B cell (primary cell): ENCODE measurements around the gene AEBP2. TPM values are rescaled to one million over a fixed set of nuclear protein-coding genes. Genes with fewer than 3 reads are reported as not detected.

Experiments
- ATAC-seq: fragments of 200-7000 bp; cut with Tn5 transposase; one replicate; pipeline ENCODE4 v1.10.0; 2021; ENCODE audit warnings: low read depth, mild to moderate bottlenecking, moderate number of reproducible peaks, moderate library complexity
- CTCF ChIA-PET: fragments of 350-600 bp; sonication (Branson Sonifier 250); formaldehyde crosslinking; loops from one replicate; lab custom pipeline; 2021; ENCODE audit warnings: antibody characterized with exemption, inconsistent platforms; lab: Charles Lee
- POLR2A ChIA-PET: fragments of 350-600 bp; sonication (Branson Sonifier 250); formaldehyde crosslinking; loops from one replicate; lab custom pipeline; 2021; ENCODE audit warnings: antibody characterized with exemption; lab: Charles Lee
- DNase-seq: peaks from one replicate; pipeline ENCODE4 v3.0.0; 2013
- H2AFZ ChIP-seq: 2 replicates; pipeline ENCODE4 v1.6.1; 2012; ENCODE audit warnings: mild to moderate bottlenecking, low read depth, low read length; ENCODE audit not compliant: insufficient read depth, poor library complexity, severe bottlenecking
- H3K27ac ChIP-seq, 2 donors: 1 replicate in 1 of 2; 2 replicates in 1 of 2; pipeline ENCODE4 v1.5.1; 2012 to 2013; ENCODE audit warnings: low read length in 2 of 2, mild to moderate bottlenecking in 2 of 2, moderate library complexity in 1 of 2
- H3K27me3 ChIP-seq, 4 experiments: fragments of 200-600 bp in 1 of 4; sonication (generic) in 1 of 4; replicated peaks in 1 of 4; 1 replicate in 2 of 4; 2 replicates in 2 of 4; pipeline versions ENCODE4 v1.6.1 to v1.7.0; 2013 to 2016; ENCODE audit warnings: low read length in 3 of 4, mild to moderate bottlenecking in 2 of 4, mixed read lengths in 1 of 4, moderate library complexity in 1 of 4; ENCODE audit not compliant: insufficient read depth in 4 of 4, control insufficient read depth in 3 of 4; ENCODE audit errors: control extremely low read depth in 1 of 4
- H3K36me3 ChIP-seq, 2 experiments: replicated peaks in 1 of 2; 1 replicate in 1 of 2; 2 replicates in 1 of 2; pipeline versions ENCODE4 v1.6.1 to v1.7.1; 2013; ENCODE audit warnings: low read length in 1 of 2; ENCODE audit not compliant: insufficient read depth in 2 of 2, control insufficient read depth in 1 of 2; ENCODE audit errors: control extremely low read depth in 1 of 2, extremely low read depth in 1 of 2
- H3K4me1 ChIP-seq, 2 donors: fragments of 200-600 bp in 1 of 2; sonication (generic) in 1 of 2; 1 replicate in 1 of 2; 2 replicates in 1 of 2; pipeline versions ENCODE4 v1.5.1 to v1.6.1; 2013 to 2017; ENCODE audit warnings: low read length in 2 of 2; ENCODE audit not compliant: control insufficient read depth in 2 of 2, insufficient read depth in 2 of 2
- H3K4me2 ChIP-seq: replicated peaks from 2 replicates; pipeline ENCODE3; 2012; ENCODE audit warnings: mild to moderate bottlenecking, low read depth, low read length; ENCODE audit not compliant: poor library complexity, severe bottlenecking
- H3K4me3 ChIP-seq, 5 experiments: fragments of 200-600 bp in 1 of 5; sonication (generic) in 1 of 5; 1 replicate in 3 of 5; 2 replicates in 2 of 5; pipeline versions ENCODE4 v1.5.1 to v1.7.0; 2011 to 2016; ENCODE audit warnings: low read length in 4 of 5, mild to moderate bottlenecking in 4 of 5, low read depth in 2 of 5, control low read depth in 1 of 5, moderate library complexity in 1 of 5; ENCODE audit not compliant: insufficient read depth in 1 of 5; ENCODE audit errors: control extremely low read depth in 1 of 5, extremely low read depth in 1 of 5
- H3K79me2 ChIP-seq: fragments of 200-600 bp; sonication (generic); one replicate; pipeline ENCODE4 v1.6.0; 2016; ENCODE audit warnings: low read length; ENCODE audit not compliant: control insufficient read depth, insufficient read depth
- H3K9ac ChIP-seq: fragments of 200-600 bp; sonication (generic); 2 replicates; pipeline ENCODE4 v1.6.1; 2017; ENCODE audit warnings: mild to moderate bottlenecking, low read length, moderate library complexity
- H3K9me3 ChIP-seq, 3 donors: one replicate each; pipeline versions ENCODE4 v1.6.1 to v1.7.1; 2013; ENCODE audit warnings: low read length in 2 of 3; ENCODE audit not compliant: control insufficient read depth in 2 of 3, insufficient read depth in 1 of 3; ENCODE audit errors: control extremely low read depth in 1 of 3
- H4K20me1 ChIP-seq: 2 replicates; pipeline ENCODE4 v1.6.0; 2012; ENCODE audit warnings: mild to moderate bottlenecking, low read length; ENCODE audit not compliant: insufficient read depth, control insufficient read depth, poor library complexity, severe bottlenecking
- H3K27ac Mint-ChIP-seq: one replicate; pipeline ENCODE4 v1.8.0; 2021; ENCODE audit warnings: mixed read lengths
- H3K27me3 Mint-ChIP-seq: one replicate; pipeline ENCODE4 v1.8.0; 2021; ENCODE audit warnings: mixed read lengths
- H3K4me1 Mint-ChIP-seq: one replicate; pipeline ENCODE4 v1.8.0; 2021; ENCODE audit warnings: mixed read lengths
- H3K4me3 Mint-ChIP-seq: one replicate; pipeline ENCODE4 v1.8.0; 2021; ENCODE audit warnings: mixed read lengths
- H3K9me3 Mint-ChIP-seq: one replicate; pipeline ENCODE4 v1.8.0; 2022; ENCODE audit warnings: mixed read lengths; ENCODE audit not compliant: insufficient read depth
- CTCF ChIP-seq: fragments of 200-600 bp; IDR thresholded peaks from one replicate; pipeline ENCODE4 v1.8.0; 2022; ENCODE audit warnings: antibody characterized with exemption, mild to moderate bottlenecking
- EZH2 ChIP-seq: IDR thresholded peaks from 2 replicates; pipeline ENCODE4 v1.6.1; 2012; ENCODE audit warnings: borderline replicate concordance, low read depth, mild to moderate bottlenecking, moderate library complexity, low read length; ENCODE audit not compliant: insufficient read depth, poor library complexity, severe bottlenecking
- WGBS: methylation state at CpG from one replicate; pipeline ENCODE4 v1.1.5; 2013; ENCODE audit warnings: missing lambda C conversion rate; ENCODE audit not compliant: insufficient coverage; 5-methylcytosine and 5-hydroxymethylcytosine counted together
- intact Hi-C: fragments of 100-400 bp; cut with micrococcal nuclease; formaldehyde crosslinking; loops from one replicate; pipeline ENCODE4 v1.10.0; 2022
- polyA plus RNA-seq: library from polyadenylated mRNA; depleted of rRNA; stranded (reverse); fragments of >200 nt; gene quantifications from 2 replicates; pipeline ENCODE4 v1.2.3, GENCODE V29; 2012
- total RNA-seq, 2 donors: library from RNA; stranded (reverse); fragments of 120-200 nt in 1 of 2; gene quantifications; 1 replicate in 1 of 2; 2 replicates in 1 of 2; pipeline versions ENCODE4 v1.2.3 to v1.2.4, GENCODE V29; 2013 to 2022

AEBP2 gene
- total and polyA plus RNA-seq, 2 donors (not counting 1 experiment from before 2014, with no cell fraction given): 12.1 to 67.8 TPM

GRCh38 chr12:19421503-19422282 lies 17.6 kb upstream of the AEBP2 start:
- Histone ChIP-seq H3K79me2 (no peaks in the 10 kb centered on the region), H3K27ac (no peak overlapping the region), H3K4me3 (no peak overlapping the region), H2AFZ (no peak overlapping the region), H4K20me1 (no peaks in the 10 kb centered on the region), H3K4me1 (no peaks in the 10 kb centered on the region), H3K9me3 (peaks cover 0 to 6% (median 0%) of the 10 kb centered on the region in 3 donors), H3K36me3 (no peaks in the 10 kb centered on the region), H3K9ac (no peak overlapping the region), H3K4me2 (no peak overlapping the region), H3K27me3 (no peaks in the 10 kb centered on the region)
- ChIA-PET CTCF (no interaction called here), POLR2A (no interaction called here)
- no peak overlapping the region for H3K4me3 Mint-ChIP-seq
- H3K9me3 Mint-ChIP-seq: no peaks in the 10 kb centered on the region
- H3K27ac Mint-ChIP-seq: no peak overlapping the region
- ATAC-seq: no peak
- 100% methylated on average over 1 of the region's 6 CpGs for whole genome bisulfite sequencing
- intact Hi-C loops: no loop called here
- TF ChIP-seq EZH2: no peak
- no peaks in the 10 kb centered on the region for H3K4me1 Mint-ChIP-seq
- no peak for DNase-seq
- H3K27me3 Mint-ChIP-seq: no peaks in the 10 kb centered on the region

DNA sequence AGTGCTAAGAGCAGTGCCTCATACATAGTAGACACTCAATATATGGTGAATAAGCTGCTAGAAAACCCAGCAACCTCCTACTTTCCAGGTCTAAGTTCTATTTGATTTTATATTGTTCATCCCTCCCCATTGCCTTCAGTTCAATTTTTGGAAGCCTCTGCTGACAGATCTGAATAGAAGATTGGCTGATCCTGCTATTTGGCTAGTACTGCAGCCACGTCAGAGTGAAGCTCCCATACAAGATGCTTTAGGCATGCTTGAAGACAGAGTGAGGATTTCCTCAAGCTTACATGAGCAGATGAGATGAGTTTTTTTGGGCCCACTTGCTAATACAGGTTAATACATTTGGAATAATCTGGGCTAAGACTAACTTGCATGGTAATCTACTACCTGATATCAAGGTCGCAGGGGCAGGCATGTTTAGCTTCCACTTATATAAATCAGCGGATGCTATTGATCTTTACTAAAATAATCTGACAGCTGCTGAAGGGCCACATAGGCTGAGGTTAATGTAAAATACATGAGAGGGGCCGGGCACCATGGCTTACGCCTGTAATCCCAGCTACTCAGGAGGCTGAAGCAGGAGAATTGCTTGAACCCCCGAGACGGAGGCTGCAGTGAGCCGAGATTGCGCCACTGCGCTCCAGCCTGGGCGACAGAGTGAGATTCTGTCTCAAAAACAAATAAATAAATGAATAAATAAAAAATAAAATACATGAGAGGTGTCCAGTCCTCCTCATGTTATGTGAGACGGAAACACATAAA lies 15.9 kb upstream of the AEBP2 start:
- Histone ChIP-seq H3K27me3 (no peaks in the 10 kb centered on the region), H3K79me2 (no peaks in the 10 kb centered on the region), H4K20me1 (no peaks in the 10 kb centered on the region), H3K4me1 (no peaks in the 10 kb centered on the region), H3K4me3 (no peak overlapping the region), H3K27ac (no peak overlapping the region), H2AFZ (no peak overlapping the region), H3K4me2 (no peak overlapping the region), H3K9ac (no peak overlapping the region), H3K36me3 (no peaks in the 10 kb centered on the region), H3K9me3 (peaks cover 0 to 6% (median 0%) of the 10 kb centered on the region in 3 donors)
- Mint-ChIP-seq H3K4me1 (no peaks in the 10 kb centered on the region), H3K4me3 (no peak overlapping the region), H3K27ac (no peak overlapping the region), H3K27me3 (no peaks in the 10 kb centered on the region), H3K9me3 (peaks cover 2% of the 10 kb centered on the region)
- ATAC-seq (no peak), DNase-seq (no peak)
- intact Hi-C loops: no loop called here
- 100% methylated on average over 2 of the region's 12 CpGs for WGBS
- ChIA-PET POLR2A (no interaction called here), CTCF (no interaction called here)
- TF ChIP-seq CTCF (no peak), EZH2 (no peak)
